H4 (cell line): ENCODE results near the gene BEST4. TPM values are rescaled to one million over a fixed set of nuclear protein-coding genes. Genes with fewer than 3 reads are reported as not detected.
"Not testable (repeated sequence)": the region's sequence is repeated elsewhere in the genome, so short reads cannot be mapped to it uniquely, and the experiment has no call there.

ENCODE experiments used
- DNase-seq: peaks from one replicate; pipeline ENCODE4 v3.0.0-alpha.2; 2015; ENCODE audit warnings: low spot score
- total RNA-seq: library from RNA; depleted of rRNA; stranded (reverse); fragments of >200 nt; shearing (Covaris generic); gene quantifications from 2 replicates; pipeline ENCODE4 v1.2.3, GENCODE V29; 2014

The BEST4 gene
- total RNA-seq, 1 experiment from 2014 or later, result not detected

DNA sequence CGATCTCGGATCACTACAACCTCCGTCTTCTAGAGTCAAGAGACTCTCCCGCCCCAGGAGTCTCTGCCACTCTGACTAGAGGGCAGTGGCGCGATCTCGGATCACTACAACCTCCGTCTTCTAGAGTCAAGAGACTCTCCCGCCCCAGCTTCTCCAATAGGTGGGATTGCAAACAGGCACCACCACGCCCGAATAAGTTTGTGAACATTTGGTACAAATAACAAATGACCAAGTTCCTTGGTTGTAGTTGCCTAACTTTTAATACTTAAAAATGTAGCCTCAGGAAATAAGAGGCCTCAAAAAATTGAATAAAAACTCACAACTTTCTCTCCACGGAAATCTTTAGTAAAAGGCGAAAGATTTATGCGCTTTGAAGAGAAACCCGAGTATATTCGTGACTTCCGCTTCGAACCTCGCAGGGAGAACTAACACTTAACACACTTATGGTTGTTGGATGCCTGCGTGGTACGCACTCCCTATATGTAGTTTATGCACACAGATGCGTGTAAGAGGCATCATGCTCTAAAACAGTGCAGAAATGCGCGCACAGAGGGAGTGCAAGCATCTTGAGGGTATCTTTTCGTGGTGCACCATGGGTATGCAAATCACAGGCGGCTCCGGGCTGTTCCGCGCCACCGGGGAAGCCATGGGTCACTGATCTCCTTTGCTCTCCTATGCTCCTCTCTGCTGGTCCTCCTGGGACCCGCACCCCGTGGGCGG, 31.8 kb upstream of the BEST4 start:
- peak; percentile 81 for DNase-seq

- DNase-seq, result peak; percentile 81
Observed at GRCh38 chr1:44819196-44819607, 31.2 kb upstream of the BEST4 start.

DNA sequence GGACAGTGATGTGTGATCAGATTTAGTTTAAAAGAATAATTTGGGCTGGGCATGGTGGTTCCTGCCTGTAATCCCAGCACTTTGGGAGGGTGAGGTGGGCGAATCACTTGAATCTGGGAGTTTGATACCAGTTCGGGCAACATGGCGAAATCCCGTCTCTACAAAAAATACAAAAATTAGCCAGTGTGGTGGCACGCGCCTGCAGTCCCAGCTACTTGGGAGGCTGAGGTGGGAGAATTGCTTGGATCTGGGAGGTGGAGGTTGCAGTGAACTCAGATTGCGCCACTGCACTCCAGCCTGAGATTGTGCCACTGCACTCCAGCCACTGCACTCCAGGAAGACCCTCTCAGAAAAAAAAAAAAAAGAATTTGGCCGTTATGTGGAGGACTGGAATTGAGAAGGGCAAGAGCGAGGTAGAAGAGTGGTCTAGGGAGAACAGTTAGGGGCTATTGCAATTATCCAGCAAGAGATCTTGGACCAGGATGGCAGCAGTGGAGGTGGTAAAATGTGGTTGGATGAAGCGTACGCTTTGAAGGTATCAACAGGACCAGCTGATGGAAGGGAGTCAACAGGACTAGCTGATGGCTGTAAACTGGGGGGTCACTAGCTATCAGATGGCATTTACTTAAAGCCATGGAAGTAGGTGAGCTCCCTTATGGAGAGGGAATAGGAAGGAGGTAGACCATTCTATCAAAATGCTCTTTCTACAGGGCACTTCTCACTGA, 30.0 kb upstream of the BEST4 start:
- no peak for DNase-seq

DNA sequence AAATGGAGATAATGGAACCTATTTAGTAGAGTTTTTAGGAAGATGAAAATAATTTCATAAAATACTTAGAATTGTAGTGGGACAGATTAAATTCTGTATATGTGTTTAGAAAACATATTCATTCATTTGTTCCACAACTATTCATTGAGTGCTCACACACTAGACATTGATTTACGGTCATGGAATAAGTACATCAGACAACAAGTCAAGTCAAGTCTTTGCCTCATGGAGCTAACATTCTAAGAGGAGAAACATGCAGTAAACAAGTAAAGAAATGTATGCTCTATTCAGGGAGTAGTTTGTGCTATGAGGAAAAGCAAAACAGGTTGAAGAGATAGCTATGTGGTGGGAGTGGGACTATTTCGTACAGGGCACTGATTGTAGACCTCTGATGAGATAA, 29.3 kb upstream of the BEST4 start:
- DNase-seq, result no peak

GRCh38 chr1:44815926-44816325, 28.0 kb upstream of the BEST4 start:
- DNase-seq, result not testable (repeated sequence)

DNA sequence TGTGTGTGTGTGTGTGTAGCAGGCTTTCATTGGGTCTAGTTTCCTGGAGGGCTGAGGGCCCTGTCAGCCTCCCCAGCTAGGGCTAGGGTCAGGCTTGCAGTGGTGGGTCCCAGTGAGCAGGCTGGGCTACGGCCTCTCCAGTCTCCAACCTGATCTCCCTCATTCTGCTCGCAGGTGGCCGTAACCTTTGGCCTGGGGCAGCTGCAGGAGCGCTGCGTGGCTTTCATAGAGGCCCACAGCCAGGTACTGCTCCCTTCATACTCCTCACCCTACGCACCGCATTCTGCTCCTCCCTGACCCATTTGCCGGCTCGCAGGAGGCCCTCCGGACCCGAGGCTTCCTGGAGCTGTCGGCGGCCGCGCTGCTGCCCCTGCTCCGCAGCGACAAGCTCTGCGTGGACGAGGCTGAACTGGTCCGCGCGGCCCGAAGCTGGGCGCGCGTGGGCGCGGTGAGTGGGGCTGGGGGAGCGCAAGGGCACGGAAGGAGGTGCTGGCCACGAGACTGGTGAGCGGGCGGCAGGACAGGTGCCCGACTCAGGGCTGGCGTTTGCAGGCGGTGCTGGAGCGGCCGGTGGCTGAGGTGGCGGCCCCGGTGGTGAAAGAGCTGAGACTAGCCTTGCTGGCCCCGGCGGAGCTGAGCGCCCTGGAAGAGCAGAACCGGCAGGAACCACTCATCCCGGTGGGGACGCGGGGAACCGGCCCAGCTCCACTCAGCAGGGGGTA, 25.0 kb upstream of the BEST4 start:
- DNase-seq, result no peak

- no peak for DNase-seq
Observed at GRCh38 chr1:44811234-44811633, 23.3 kb upstream of the BEST4 start.

GRCh38 chr1:44810762-44811105, 22.8 kb upstream of the BEST4 start:
- not testable (repeated sequence) for DNase-seq

- DNase-seq, result peak; percentile 74
Observed at GRCh38 chr1:44810101-44810761, 22.3 kb upstream of the BEST4 start.

GRCh38 chr1:44808938-44809917, 21.3 kb upstream of the BEST4 start:
- peak; percentile 63 for DNase-seq

GRCh38 chr1:44808063-44808937, 20.3 kb upstream of the BEST4 start, which contains the start of gene BTBD19:
TSS of gene BTBD19 (plus strand) at chr1:44808523. CDS start at chr1:44808821, 298 bp downstream.
- peak; percentile 91 for DNase-seq

GRCh38 chr1:44807364-44808062, 19.5 kb upstream of the BEST4 start:
- peak; percentile 99 for DNase-seq

GRCh38 chr1:44806704-44807363, 18.9 kb upstream of the BEST4 start, which contains the start of gene DYNLT4:
TSS of gene DYNLT4 (minus strand) at chr1:44807351. CDS start at chr1:44806668, 683 bp downstream.
- no peak for DNase-seq

- DNase-seq, result no peak
Observed at GRCh38 chr1:44806025-44806703, 18.2 kb upstream of the BEST4 start.

DNA sequence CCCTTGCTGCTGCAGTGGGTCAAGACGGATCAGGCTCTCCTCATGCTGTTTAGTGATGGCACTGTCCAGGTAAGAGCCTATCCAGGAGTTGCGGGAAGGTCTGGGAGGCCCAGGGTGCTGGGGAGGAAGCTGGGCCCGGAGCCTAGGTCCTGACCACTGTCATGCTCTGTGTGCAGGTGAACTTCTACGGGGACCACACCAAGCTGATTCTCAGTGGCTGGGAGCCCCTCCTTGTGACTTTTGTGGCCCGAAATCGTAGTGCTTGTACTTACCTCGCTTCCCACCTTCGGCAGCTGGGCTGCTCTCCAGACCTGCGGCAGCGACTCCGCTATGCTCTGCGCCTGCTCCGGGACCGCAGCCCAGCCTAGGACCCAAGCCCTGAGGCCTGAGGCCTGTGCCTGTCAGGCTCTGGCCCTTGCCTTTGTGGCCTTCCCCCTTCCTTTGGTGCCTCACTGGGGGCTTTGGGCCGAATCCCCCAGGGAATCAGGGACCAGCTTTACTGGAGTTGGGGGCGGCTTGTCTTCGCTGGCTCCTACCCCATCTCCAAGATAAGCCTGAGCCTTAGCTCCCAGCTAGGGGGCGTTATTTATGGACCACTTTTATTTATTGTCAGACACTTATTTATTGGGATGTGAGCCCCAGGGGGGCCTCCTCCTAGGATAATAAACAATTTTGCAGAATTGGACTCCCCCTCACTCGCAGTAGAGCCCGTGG, 17.5 kb upstream of the BEST4 start:
- no peak for DNase-seq

- DNase-seq, result no peak
Observed at GRCh38 chr1:44803312-44804095, 15.5 kb upstream of the BEST4 start.

DNA sequence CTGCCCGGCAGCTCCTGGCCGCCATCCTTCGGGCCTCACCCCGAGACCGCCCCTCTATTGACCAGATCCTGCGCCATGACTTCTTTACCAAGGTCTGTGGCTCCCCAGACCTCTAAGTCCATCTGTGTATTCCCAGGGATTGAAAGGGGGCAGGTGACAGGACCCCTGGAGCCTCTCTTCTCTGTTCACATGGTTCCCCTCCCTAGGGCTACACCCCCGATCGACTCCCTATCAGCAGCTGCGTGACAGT, 15.0 kb upstream of the BEST4 start:
- no peak for DNase-seq
